Measurements from ENCODE around the gene CAVIN2.

DNA sequence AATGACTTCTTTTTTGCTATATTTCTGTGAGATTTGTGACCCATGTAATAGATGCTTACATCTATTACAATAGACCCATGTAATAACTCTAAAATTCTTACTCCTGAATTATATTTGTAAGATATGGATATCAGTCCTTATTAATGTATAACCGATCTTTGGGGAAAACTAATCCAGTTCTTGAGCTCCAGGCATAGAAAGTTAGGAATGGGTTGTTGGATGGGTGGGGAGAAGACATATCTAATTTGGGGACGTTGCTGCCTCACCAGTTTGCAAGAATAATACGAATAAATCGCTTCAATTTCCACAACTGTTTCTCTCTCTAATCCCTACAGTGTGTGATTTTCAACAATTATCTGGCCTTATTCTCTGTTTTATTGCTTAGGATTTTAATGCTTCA lies 13.5 kb downstream of the CAVIN2 start:
- no peak for TF ChIP-seq POLR2A (IDR thresholded peaks at IDR 0.05)
- TF ChIP-seq CTCF (IDR thresholded peaks at IDR 0.05) = no peak

All from heart left ventricle (tissue), 13 donors.